Activated gamma-delta T cell treated with Interleukin-2 at 50 U/mL for 16 hours (primary cell): Measurements from ENCODE around the gene CNTN6.
"Not testable (repeated sequence)": the region's sequence is repeated elsewhere in the genome, so short reads cannot be mapped to it uniquely, and the experiment has no call there.

Experiments used
- DNase-seq: peaks from one replicate; pipeline ENCODE4 v3.0.0-alpha.2; 2020

The CNTN6 gene

GRCh38 chr3:1288805-1289494 lies 196.1 kb downstream of the CNTN6 start:
- DNase-seq, result no peak

DNA sequence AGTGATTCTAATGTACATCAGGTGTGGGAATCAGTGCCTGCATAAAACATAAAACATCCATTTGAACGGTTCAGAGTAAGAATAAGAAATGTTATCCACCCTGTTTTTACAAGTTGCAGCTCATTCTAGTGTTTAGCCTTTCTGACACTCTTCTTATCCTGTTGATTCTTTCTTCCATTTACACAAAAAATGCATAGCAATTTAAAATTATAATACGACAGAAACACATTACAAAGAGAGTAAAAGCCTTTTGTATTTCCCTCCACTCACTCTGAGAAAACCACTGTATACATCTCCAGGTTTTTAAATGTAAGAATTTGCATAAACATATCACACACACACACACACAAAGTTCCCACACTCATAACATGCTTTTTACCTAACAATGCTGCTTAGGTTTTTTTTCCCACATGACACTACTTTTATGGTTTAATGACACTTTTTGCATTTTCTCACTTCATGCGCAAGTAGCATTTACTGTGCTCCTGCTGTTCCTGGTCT lies 199.8 kb downstream of the CNTN6 start:
- DNase-seq, result no peak

GRCh38 chr3:1294586-1294985 lies 201.8 kb downstream of the CNTN6 start:
- DNase-seq, result no peak

DNA sequence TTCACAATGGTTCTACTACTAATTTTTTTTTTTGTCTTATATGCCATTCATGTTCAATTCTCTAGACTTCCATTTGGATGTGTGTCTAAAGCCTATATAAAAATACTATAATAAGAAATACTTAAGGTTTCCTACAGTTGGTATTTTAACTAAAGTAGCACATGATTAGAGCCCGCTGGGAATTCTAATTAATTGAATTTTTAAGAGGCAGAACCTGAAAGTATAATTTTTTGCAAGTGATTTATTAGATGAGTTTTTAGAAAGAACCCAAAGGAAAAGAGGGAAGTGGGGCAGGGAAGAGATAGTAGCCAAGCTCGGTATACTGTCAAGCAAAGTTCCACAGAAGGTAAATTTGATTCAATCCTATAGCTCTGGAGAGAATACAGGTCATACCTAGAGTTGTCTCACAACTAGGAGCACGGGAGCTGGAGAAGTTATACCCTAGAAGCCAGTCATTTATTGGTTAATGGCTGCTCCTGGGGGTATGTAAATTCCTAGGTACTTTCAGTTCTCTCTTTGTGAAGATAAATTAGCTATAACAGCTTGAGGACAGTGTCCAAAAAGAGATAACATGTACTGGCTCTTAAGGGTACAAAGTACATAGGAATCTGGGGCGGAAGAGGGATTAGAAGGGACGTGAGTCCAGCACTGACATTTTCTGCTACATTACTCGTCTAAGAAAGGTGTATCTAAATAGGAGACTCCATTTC lies 225.6 kb downstream of the CNTN6 start:
- no peak for DNase-seq

- no peak for DNase-seq
These were observed 233.7 kb downstream of the CNTN6 start for GRCh38 chr3:1326546-1326945.

DNA sequence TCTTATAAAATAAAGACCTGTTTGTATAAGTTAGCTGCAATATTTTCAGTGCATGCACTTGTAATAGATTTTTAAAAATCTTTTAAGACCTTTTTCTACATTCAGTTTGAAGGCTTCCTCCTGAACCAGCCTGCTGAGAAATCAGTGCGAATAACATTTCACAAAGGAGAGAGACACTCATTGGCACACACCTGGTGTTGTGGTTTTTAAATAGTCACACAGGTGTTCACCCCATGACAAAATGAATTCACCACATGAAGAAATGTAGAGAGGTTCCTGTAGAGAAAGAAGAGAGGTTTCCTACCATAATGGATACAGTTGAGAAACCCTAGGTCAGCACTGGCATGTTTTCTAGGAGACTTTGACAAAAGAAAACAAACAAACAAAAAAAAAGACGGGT lies 237.3 kb downstream of the CNTN6 start:
- no peak for DNase-seq

DNA sequence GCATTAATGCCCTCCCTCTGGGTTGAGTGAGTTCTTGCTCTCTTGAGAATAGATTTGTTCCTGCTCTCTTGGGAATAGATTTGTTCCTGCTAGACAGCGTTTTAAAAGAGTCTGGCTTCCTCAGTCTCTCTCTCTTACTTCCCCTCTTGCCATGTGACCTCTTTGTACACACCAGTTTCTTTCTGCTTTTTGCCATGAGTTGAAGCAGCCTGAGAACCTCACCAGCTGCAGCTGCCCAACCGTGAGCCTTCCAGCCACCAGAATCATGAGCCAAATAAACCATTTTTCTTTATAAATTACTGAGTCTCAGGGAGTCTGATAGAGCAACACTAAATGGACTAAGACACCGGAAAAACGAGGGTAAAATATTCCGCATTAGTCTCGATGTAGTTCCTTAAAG lies 253.6 kb downstream of the CNTN6 start:
- no peak for DNase-seq

- DNase-seq, result no peak
These were observed 255.7 kb downstream of the CNTN6 start for GRCh38 chr3:1348547-1348946.

GRCh38 chr3:1350885-1351284 lies 258.1 kb downstream of the CNTN6 start:
- no peak for DNase-seq

DNA sequence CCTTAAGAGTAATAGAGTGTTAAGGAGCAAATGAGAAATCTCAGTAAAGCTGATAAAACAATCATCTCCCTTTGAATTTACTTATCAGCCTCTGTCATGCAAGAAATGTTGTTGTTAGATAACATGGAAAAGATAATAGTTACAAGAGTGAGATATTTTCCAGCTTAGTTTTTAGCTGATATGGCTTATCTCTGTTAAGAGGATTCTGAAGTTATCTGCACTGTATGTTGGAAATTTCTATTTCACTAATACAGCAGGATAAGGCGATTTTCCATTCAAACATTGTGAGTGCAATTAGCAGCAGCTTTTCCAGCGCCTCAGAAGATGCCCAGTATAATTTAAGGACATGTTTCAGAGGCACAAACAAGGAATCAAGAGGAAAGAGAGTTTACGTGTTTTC lies 262.9 kb downstream of the CNTN6 start:
- DNase-seq, result no peak

DNA sequence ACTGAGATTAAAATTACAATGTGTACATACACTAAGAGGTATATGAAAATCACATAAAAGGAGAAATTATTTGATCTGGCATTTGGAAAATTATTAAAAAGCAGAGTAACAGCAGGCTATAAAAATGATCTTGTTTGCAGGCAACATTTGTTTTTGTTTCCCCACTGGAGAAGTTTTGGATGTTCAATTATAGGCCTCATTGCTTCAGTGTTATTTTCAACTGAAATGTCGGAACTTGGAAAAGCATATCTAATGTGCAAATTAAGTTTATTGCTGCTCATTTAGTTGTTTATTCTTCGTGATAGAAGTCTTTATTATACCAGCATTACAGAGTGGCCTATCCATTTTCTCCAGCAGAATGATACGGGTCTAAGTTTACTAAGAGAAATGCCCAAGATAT lies 263.3 kb downstream of the CNTN6 start:
- DNase-seq, result no peak

DNA sequence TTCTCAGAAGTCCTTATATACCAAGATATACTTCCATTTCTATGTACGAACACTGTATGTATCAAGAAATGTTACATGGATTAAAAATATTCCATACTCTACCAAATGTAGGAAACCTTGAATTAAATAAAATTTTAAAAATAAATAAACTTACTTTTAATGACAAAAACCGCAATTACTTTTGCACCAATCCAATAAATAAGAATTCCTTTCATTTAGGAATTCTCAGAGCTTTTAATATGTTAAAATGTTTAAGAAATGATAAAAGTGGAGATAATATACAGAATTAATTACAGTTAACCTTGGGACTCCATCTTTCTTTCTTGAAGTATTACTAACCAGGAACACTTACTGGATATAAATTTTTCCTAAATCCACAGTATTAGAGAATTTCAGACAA lies 272.7 kb downstream of the CNTN6 start:
- DNase-seq, result no peak

GRCh38 chr3:1374471-1374870 lies 281.6 kb downstream of the CNTN6 start:
- no peak for DNase-seq

- DNase-seq, result no peak
These were observed 282.3 kb downstream of the CNTN6 start for GRCh38 chr3:1375145-1375544.

- DNase-seq, result no peak
These were observed 288.3 kb downstream of the CNTN6 start for GRCh38 chr3:1380926-1381646.

DNA sequence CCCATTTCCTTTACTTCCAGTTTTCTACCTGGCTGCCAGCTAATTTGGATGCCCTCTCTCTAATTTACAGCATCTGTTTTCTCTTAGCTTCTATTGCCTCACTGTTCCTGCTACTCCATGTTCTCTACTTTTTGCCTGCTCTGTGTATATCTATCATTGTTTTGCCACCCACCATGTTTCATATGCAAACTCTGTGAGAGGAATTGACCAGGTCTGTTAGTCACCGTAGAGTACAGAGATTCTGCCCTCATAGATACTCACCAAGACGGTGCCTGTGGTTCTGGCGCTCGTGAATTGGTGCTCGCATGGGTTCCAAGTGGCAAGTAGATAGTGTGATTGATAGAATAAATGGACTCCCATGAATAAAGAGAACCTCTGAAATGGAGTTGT lies 288.8 kb downstream of the CNTN6 start:
- no peak for DNase-seq

- not testable (repeated sequence) for DNase-seq
These were observed 294.6 kb downstream of the CNTN6 start for GRCh38 chr3:1387396-1387905.

DNA sequence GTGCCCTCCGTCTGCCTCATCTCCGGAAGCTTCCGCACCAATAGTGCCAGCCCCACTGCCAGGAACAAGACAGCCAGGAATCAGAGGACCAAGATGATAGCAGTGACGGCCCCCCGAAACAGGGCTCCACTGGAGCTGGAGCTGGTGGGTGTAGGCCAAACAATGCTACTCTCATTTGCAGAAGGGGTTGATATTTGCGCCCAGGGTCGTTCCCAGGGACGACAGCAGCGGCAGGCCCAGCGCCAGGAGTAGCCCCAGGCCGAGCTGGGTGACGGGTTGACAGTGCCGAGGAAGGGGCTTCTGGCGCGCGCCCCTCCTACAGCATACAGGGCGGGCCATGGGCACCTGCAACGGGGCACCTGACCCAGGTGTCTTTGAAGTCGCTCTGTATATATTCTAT lies 301.4 kb downstream of the CNTN6 start:
- DNase-seq, result no peak

- no peak for DNase-seq
These were observed 307.7 kb downstream of the CNTN6 start for GRCh38 chr3:1400571-1400970.

DNA sequence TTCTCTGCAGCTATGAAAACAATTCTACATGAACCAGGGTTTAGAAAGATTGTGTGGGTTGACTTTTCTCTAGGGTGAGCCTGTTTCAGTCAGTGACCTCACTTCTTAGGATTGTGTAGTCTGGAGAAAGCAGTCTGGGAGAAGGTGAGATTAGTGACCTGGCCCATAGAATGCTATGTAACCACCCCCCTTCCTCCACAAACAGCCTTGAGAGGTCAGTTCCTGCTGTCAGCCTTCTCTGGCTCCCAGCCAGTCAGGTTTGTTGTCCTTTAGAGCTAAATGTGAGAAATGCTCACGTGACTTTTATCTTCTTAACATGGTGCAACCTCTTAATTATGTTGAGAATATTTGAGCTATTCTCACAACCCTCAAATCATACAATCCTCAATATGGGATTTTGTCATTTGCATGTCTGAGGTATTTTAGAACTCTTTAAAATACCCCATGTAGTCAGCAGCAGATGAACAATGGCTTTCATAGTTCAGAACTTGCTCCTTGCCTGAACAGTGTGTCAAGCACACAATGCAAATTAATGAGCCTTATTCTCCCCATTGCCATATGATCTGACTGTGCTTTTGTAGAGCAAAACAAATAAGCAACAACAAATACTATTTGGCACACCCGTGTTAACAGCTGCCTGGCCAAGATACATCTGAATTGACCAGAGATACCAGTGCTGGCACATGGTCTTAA lies 311.6 kb downstream of the CNTN6 start:
- DNase-seq, result no peak

DNA sequence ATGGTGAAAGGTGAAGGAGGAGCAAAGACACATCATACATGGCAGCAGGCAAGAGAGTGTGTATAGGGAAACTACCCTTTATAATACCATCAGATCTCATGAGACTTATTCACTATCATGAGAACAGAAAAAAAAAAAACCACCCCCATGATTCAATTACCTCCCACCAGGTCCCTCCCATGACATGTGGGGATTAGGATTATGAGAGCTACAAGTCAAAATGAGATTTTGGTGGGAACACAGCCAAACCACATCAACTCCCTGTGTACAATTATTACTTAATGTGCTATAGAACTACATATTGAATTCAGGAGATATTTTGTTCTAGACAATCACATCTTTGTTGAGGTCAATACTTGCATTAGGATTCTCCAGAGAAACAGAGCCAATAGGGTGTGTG lies 313.4 kb downstream of the CNTN6 start:
- DNase-seq, result no peak

DNA sequence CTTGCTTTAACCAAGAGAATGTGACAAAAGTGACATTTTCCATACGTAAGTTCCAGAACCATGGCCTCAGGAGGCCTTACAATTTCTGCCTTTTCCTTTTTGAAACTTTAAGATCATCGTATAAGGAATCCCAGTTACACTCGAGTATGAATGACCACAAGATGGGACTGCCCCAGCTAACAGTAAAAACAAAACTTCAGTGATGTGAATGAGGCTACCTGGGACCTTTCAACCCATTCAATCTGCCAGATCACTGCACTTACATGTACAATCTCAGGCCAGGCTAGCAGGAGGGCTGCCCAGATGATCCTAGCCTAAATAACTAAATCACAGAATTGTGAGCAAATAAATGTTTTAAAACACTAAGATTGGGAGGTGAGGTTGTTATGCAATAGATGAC lies 328.8 kb downstream of the CNTN6 start:
- DNase-seq, result no peak

GRCh38 chr3:1423566-1424089 lies 330.8 kb downstream of the CNTN6 start:
- DNase-seq, result no peak
